GM23338 (cell line): ENCODE measurements around the gene EEA1. TPM values are rescaled to one million over a fixed set of nuclear protein-coding genes. Genes with fewer than 3 reads are reported as not detected.

Source experiments
- ATAC-seq: fragments of 200-7000 bp; cut with Tn5 transposase; 3 replicates; pipeline ENCODE4 v1.9.1; 2020
- DNase-seq: peaks from one replicate; pipeline ENCODE4 v3.0.0-alpha.2; 2015; ENCODE audit warnings: low spot score
- H2AFZ ChIP-seq: fragments of 200-600 bp; sonication (generic); 2 replicates; pipeline ENCODE4 v1.8.0; 2016; ENCODE audit warnings: antibody characterized with exemption, mild to moderate bottlenecking, moderate library complexity
- H3F3A ChIP-seq: fragments of 200-600 bp; sonication (generic); replicated peaks from 2 replicates; pipeline ENCODE4 v1.8.0; 2017; ENCODE audit warnings: antibody characterized with exemption, mixed run types, low read depth
- H3K27ac ChIP-seq: fragments of 200-600 bp; sonication (generic); 2 replicates; pipeline ENCODE4 v1.6.1; 2016; ENCODE audit warnings: low read depth
- H3K27me3 ChIP-seq: fragments of 200-600 bp; sonication (generic); 2 replicates; pipeline ENCODE4 v1.8.0; 2016; ENCODE audit warnings: mild to moderate bottlenecking, mixed run types, moderate library complexity; ENCODE audit not compliant: insufficient read depth
- H3K36me3 ChIP-seq: fragments of 200-600 bp; sonication (generic); 2 replicates; pipeline ENCODE4 v1.8.0; 2016; ENCODE audit warnings: mild to moderate bottlenecking; ENCODE audit not compliant: insufficient read depth
- H3K4me1 ChIP-seq: fragments of 200-600 bp; sonication (generic); 2 replicates; pipeline ENCODE4 v1.8.0; 2016; ENCODE audit warnings: mild to moderate bottlenecking, moderate library complexity; ENCODE audit not compliant: insufficient read depth
- H3K4me2 ChIP-seq: fragments of 200-600 bp; sonication (generic); 2 replicates; pipeline ENCODE4 v1.7.1; 2017; ENCODE audit warnings: mixed run types
- H3K4me3 ChIP-seq: fragments of 200-600 bp; sonication (generic); 2 replicates; pipeline ENCODE4 v1.6.1; 2016; ENCODE audit warnings: mixed run types
- H3K79me2 ChIP-seq: fragments of 200-600 bp; sonication (generic); replicated peaks from 2 replicates; pipeline ENCODE4 v1.8.0; 2017; ENCODE audit warnings: mild to moderate bottlenecking; ENCODE audit not compliant: insufficient read depth
- H3K9me2 ChIP-seq: fragments of 200-600 bp; sonication (generic); 2 replicates; pipeline ENCODE4 v1.8.0; 2017; ENCODE audit not compliant: insufficient read depth
- H4K20me1 ChIP-seq: fragments of 200-600 bp; sonication (generic); replicated peaks from 2 replicates; pipeline ENCODE4 v1.8.0; 2017; ENCODE audit warnings: mild to moderate bottlenecking; ENCODE audit not compliant: insufficient read depth
- H3K27ac Mint-ChIP-seq: 2 replicates; pipeline ENCODE4 v1.8.0; 2020; ENCODE audit warnings: inconsistent platforms, mild to moderate bottlenecking, moderate library complexity, mixed read lengths
- H3K27me3 Mint-ChIP-seq: 3 replicates; pipeline ENCODE4 v1.8.0; 2022; ENCODE audit warnings: low read depth, mild to moderate bottlenecking, moderate library complexity, mixed read lengths, inconsistent platforms; ENCODE audit not compliant: insufficient read depth, poor library complexity
- H3K36me3 Mint-ChIP-seq: 3 replicates; pipeline ENCODE4 v1.8.0; 2021; ENCODE audit warnings: low read depth, mild to moderate bottlenecking, inconsistent platforms, moderate library complexity, mixed read lengths
- H3K4me1 Mint-ChIP-seq: 3 replicates; pipeline ENCODE4 v1.8.0; 2020; ENCODE audit warnings: mild to moderate bottlenecking, inconsistent platforms, mixed read lengths
- H3K4me3 Mint-ChIP-seq: 3 replicates; pipeline ENCODE4 v1.8.0; 2021; ENCODE audit warnings: moderate library complexity, mild to moderate bottlenecking, inconsistent platforms, mixed read lengths
- H3K9me3 Mint-ChIP-seq: 3 replicates; pipeline ENCODE4 v1.8.0; 2020; ENCODE audit warnings: moderate library complexity, mild to moderate bottlenecking, inconsistent platforms, mixed read lengths
- EZH2 ChIP-seq: fragments of 200-600 bp; sonication (generic); IDR thresholded peaks from one replicate; pipeline ENCODE4 v1.8.0; 2017; ENCODE audit warnings: antibody characterized with exemption, mild to moderate bottlenecking, low read depth; ENCODE audit not compliant: unreplicated experiment
- EZH2phosphoT487 ChIP-seq: fragments of 200-600 bp; sonication (generic); IDR thresholded peaks from one replicate; pipeline ENCODE4 v1.8.1; 2018; ENCODE audit warnings: antibody characterized with exemption; ENCODE audit not compliant: unreplicated experiment
- JUNB ChIP-seq: IDR thresholded peaks from one replicate; pipeline ENCODE4 v1.6.1; 2016; ENCODE audit warnings: antibody characterized with exemption; ENCODE audit not compliant: unreplicated experiment
- NANOG ChIP-seq: IDR thresholded peaks from 2 replicates; pipeline ENCODE4 v1.6.1; 2016; ENCODE audit warnings: antibody characterized with exemption, borderline replicate concordance
- POLR2AphosphoS5 ChIP-seq: IDR thresholded peaks from 2 replicates; pipeline ENCODE4 v1.6.1; 2016; ENCODE audit warnings: antibody characterized with exemption, low read depth
- STAT1 ChIP-seq: IDR thresholded peaks from one replicate; pipeline ENCODE4 v1.6.1; 2016; ENCODE audit warnings: antibody characterized with exemption; ENCODE audit not compliant: unreplicated experiment
- ZNF114 ChIP-seq: fragments of 250-450 bp; sonication (Bioruptor Pico); IDR thresholded peaks from 2 replicates; pipeline ENCODE4 v1.5.0; 2020; ENCODE audit warnings: mild to moderate bottlenecking, moderate library complexity
- polyA plus RNA-seq: library from polyadenylated mRNA; unstranded; fragments of >200 nt; fragmentation: Nextera tagmentation; extraction: Ambion mirVana; gene quantifications from 2 replicates; pipeline ENCODE4 v1.2.1, GENCODE V29; 2016
- total RNA-seq: library from RNA; depleted of rRNA; stranded (reverse); fragments of >200 nt; shearing (Covaris generic); gene quantifications from 2 replicates; pipeline ENCODE4 v1.2.3, GENCODE V29; 2014
- TF ChIP-seq, protein P1 (sequence below), 2 experiments: fragments of 200-600 bp in 1 of 2; sonication (generic) in 1 of 2; conservative IDR thresholded peaks; 2 replicates each; pipeline versions ENCODE4 v1.5.1 to v1.6.1; 2016 to 2017; ENCODE audit warnings: antibody characterized with exemption in 2 of 2, low read depth in 2 of 2, mild to moderate bottlenecking in 2 of 2, moderate library complexity in 1 of 2
- TF ChIP-seq, protein P2 (sequence below): IDR thresholded peaks from 2 replicates; pipeline ENCODE4 v1.6.1; 2016; ENCODE audit warnings: antibody characterized with exemption
- TF ChIP-seq, protein P3 (sequence below): fragments of 250-450 bp; sonication (Bioruptor Pico); IDR thresholded peaks from 2 replicates; pipeline ENCODE4 v1.5.0; 2020; ENCODE audit warnings: mild to moderate bottlenecking, moderate library complexity

Gene EEA1
- total and polyA plus RNA-seq, 2 experiments from 2014 or later: 10.0 to 41.1 TPM

DNA sequence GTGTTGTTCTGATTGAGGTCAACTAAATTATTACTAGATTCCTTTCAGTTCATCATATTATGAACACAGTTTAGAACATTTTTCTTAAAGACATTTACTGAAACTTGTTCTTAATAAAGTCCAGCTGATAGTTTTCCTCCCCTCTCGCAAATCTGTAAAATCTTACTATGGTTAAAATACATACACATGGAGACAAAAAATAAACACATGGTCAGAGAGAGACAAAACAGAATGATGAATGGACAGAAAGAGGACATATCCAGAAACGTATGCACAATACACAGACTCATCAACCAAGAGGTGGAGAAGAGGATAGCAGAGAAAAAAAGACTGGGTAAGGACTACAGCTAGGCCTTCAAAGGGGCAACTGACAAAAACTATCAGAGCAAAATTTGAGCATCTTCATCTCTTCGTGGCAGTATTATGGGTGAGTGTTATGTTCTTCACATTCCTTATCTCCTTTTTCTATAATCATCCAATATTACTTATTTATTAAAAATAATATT, 38.4 kb downstream of the EEA1 start:
- Mint-ChIP-seq H3K9me3 (no peaks in the 10 kb centered on the region), H3K4me1 (no peaks in the 10 kb centered on the region; the same call in 2 of the 3 replicates), H3K27ac (no peak overlapping the region), H3K36me3 (peaks cover 9% of the 10 kb centered on the region; the same call in 2 of the 3 replicates), H3K27me3 (no peaks in the 10 kb centered on the region), H3K4me3 (no peak overlapping the region)
- H3K79me2 ChIP-seq: peaks cover 26% of the 10 kb centered on the region
- no peaks in the 10 kb centered on the region for H3K9me2 ChIP-seq
- no peaks in the 10 kb centered on the region for H3K27me3 ChIP-seq
- DNase-seq (no peak), ATAC-seq (no peak)
- no peak overlapping the region for H3K27ac ChIP-seq
- H3K36me3 ChIP-seq: peaks cover 3% of the 10 kb centered on the region
- no peak overlapping the region for H3K4me3 ChIP-seq
- TF ChIP-seq ZNF114: no peak
- TF ChIP-seq EZH2phosphoT487: no peak
- TF ChIP-seq POLR2AphosphoS5: no peak
- no peak for TF ChIP-seq STAT1
- TF ChIP-seq NANOG: no peak
- TF ChIP-seq, protein P1, sequence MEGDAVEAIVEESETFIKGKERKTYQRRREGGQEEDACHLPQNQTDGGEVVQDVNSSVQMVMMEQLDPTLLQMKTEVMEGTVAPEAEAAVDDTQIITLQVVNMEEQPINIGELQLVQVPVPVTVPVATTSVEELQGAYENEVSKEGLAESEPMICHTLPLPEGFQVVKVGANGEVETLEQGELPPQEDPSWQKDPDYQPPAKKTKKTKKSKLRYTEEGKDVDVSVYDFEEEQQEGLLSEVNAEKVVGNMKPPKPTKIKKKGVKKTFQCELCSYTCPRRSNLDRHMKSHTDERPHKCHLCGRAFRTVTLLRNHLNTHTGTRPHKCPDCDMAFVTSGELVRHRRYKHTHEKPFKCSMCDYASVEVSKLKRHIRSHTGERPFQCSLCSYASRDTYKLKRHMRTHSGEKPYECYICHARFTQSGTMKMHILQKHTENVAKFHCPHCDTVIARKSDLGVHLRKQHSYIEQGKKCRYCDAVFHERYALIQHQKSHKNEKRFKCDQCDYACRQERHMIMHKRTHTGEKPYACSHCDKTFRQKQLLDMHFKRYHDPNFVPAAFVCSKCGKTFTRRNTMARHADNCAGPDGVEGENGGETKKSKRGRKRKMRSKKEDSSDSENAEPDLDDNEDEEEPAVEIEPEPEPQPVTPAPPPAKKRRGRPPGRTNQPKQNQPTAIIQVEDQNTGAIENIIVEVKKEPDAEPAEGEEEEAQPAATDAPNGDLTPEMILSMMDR (conservative IDR thresholded peaks at IDR 0.05; ENCODE audit: low read depth in 2 of 2): no peak
- TF ChIP-seq JUNB: no peak
- TF ChIP-seq, protein P2, sequence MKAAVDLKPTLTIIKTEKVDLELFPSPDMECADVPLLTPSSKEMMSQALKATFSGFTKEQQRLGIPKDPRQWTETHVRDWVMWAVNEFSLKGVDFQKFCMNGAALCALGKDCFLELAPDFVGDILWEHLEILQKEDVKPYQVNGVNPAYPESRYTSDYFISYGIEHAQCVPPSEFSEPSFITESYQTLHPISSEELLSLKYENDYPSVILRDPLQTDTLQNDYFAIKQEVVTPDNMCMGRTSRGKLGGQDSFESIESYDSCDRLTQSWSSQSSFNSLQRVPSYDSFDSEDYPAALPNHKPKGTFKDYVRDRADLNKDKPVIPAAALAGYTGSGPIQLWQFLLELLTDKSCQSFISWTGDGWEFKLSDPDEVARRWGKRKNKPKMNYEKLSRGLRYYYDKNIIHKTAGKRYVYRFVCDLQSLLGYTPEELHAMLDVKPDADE: no peak
- TF ChIP-seq, protein P3, sequence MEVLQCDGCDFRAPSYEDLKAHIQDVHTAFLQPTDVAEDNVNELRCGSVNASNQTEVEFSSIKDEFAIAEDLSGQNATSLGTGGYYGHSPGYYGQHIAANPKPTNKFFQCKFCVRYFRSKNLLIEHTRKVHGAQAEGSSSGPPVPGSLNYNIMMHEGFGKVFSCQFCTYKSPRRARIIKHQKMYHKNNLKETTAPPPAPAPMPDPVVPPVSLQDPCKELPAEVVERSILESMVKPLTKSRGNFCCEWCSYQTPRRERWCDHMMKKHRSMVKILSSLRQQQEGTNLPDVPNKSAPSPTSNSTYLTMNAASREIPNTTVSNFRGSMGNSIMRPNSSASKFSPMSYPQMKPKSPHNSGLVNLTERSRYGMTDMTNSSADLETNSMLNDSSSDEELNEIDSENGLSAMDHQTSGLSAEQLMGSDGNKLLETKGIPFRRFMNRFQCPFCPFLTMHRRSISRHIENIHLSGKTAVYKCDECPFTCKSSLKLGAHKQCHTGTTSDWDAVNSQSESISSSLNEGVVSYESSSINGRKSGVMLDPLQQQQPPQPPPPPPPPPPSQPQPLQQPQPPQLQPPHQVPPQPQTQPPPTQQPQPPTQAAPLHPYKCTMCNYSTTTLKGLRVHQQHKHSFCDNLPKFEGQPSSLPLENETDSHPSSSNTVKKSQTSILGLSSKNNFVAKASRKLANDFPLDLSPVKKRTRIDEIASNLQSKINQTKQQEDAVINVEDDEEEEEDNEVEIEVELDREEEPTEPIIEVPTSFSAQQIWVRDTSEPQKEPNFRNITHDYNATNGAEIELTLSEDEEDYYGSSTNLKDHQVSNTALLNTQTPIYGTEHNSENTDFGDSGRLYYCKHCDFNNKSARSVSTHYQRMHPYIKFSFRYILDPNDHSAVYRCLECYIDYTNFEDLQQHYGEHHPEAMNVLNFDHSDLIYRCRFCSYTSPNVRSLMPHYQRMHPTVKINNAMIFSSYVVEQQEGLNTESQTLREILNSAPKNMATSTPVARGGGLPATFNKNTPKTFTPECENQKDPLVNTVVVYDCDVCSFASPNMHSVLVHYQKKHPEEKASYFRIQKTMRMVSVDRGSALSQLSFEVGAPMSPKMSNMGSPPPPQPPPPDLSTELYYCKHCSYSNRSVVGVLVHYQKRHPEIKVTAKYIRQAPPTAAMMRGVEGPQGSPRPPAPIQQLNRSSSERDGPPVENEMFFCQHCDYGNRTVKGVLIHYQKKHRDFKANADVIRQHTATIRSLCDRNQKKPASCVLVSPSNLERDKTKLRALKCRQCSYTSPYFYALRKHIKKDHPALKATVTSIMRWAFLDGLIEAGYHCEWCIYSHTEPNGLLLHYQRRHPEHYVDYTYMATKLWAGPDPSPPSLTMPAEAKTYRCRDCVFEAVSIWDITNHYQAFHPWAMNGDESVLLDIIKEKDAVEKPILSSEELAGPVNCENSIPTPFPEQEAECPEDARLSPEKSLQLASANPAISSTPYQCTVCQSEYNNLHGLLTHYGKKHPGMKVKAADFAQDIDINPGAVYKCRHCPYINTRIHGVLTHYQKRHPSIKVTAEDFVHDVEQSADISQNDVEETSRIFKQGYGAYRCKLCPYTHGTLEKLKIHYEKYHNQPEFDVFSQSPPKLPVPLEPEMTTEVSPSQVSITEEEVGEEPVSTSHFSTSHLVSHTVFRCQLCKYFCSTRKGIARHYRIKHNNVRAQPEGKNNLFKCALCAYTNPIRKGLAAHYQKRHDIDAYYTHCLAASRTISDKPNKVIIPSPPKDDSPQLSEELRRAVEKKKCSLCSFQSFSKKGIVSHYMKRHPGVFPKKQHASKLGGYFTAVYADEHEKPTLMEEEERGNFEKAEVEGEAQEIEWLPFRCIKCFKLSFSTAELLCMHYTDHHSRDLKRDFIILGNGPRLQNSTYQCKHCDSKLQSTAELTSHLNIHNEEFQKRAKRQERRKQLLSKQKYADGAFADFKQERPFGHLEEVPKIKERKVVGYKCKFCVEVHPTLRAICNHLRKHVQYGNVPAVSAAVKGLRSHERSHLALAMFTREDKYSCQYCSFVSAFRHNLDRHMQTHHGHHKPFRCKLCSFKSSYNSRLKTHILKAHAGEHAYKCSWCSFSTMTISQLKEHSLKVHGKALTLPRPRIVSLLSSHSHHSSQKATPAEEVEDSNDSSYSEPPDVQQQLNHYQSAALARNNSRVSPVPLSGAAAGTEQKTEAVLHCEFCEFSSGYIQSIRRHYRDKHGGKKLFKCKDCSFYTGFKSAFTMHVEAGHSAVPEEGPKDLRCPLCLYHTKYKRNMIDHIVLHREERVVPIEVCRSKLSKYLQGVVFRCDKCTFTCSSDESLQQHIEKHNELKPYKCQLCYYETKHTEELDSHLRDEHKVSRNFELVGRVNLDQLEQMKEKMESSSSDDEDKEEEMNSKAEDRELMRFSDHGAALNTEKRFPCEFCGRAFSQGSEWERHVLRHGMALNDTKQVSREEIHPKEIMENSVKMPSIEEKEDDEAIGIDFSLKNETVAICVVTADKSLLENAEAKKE: no peak
- no peak for TF ChIP-seq EZH2
- H3K4me2 ChIP-seq: no peak overlapping the region
- H3K4me1 ChIP-seq: no peaks in the 10 kb centered on the region; the same call in 1 of the 2 replicates
- H2AFZ ChIP-seq: no peak overlapping the region
- peaks cover 11% of the 10 kb centered on the region; the same call in 1 of the 2 replicates for H4K20me1 ChIP-seq
- H3F3A ChIP-seq: no peaks in the 10 kb centered on the region
